ENCODE data around the gene AAR2. TPM values are rescaled to one million over a fixed set of nuclear protein-coding genes. Genes with fewer than 3 reads are reported as not detected.

AAR2 gene
- total RNA-seq, 1 experiment from 2014 or later, result 36.9 TPM

- no peaks in the 10 kb centered on the region for H3K9me3 Mint-ChIP-seq
- Histone ChIP-seq H4K91ac (ENCODE audit: insufficient read length, low read depth, low read length) (no peak overlapping the region), H3K18ac (ENCODE audit: insufficient read length, low read depth, low read length) (no peak overlapping the region), H2AK5ac (ENCODE audit: insufficient read length, low read length) (no peak overlapping the region), H2BK5ac (ENCODE audit: insufficient read length, low read length) (no peak overlapping the region), H2BK12ac (ENCODE audit: insufficient read length, low read depth, low read length) (no peak overlapping the region), H3T11ph (ENCODE audit: low read length) (no peak overlapping the region), H3K4me1 (ENCODE audit: insufficient read depth, low read length) (0 out of 2 replicates have a peak, but pooled peaks cover 3% of the 10 kb centered on the region), H3K9me3 (ENCODE audit: control insufficient read depth, low read depth, low read length) (no peaks in the 10 kb centered on the region), H3K79me1 (ENCODE audit: insufficient read depth, low read depth, low read length, poor library complexity, severe bottlenecking) (no peaks in the 10 kb centered on the region), H3K27ac (ENCODE audit: insufficient read length, low read depth, low read length) (no peak overlapping the region), H3K79me2 (ENCODE audit: insufficient read depth, low read length) (no peaks in the 10 kb centered on the region), H2BK120ac (ENCODE audit: low read depth, low read length, poor library complexity, severe bottlenecking) (no peak overlapping the region), H3K23ac (ENCODE audit: insufficient read length, low read depth, low read length) (no peak overlapping the region), H3K27me3 (ENCODE audit: insufficient read depth, low read length) (no peaks in the 10 kb centered on the region), H2AFZ (ENCODE audit: low read length) (no peak overlapping the region), H3K14ac (ENCODE audit: insufficient read depth, low read length) (no peak overlapping the region), H3K4me2 (ENCODE audit: insufficient read depth, insufficient read length, low read length) (no peak overlapping the region), H3K56ac (ENCODE audit: insufficient read length, low read depth, low read length) (no peak overlapping the region), H3K4ac (ENCODE audit: low read depth, low read length) (no peak overlapping the region), H3K23me2 (ENCODE audit: insufficient read length, low read depth, low read length, poor library complexity, severe bottlenecking) (no peaks in the 10 kb centered on the region), H3K9ac (ENCODE audit: extremely low read depth, insufficient read length, low read length) (no peak overlapping the region), H4K20me1 (ENCODE audit: control insufficient read depth, insufficient read depth, insufficient read length) (no peaks in the 10 kb centered on the region), H2BK20ac (ENCODE audit: low read depth, low read length, poor library complexity, severe bottlenecking) (no peak overlapping the region), H4K5ac (ENCODE audit: insufficient read length, low read depth, low read length) (no peak overlapping the region), H2BK15ac (ENCODE audit: low read depth, low read length) (no peak overlapping the region), H4K8ac (replicated peaks; ENCODE audit: insufficient read length, low read depth, low read length) (no peak overlapping the region)
- no peaks in the 10 kb centered on the region for H3K36me3 Mint-ChIP-seq (ENCODE audit: insufficient read depth in 1 of 3, low read depth in 3 of 3)
- peak overlapping the region; percentile 22 to 62; a peak in 4 of 5 replicates for H3K4me3 Mint-ChIP-seq
- WGBS (ENCODE audit: extremely low coverage, insufficient read length, low lambda C conversion rate), result no CpG with 5 or more reads among the region's 20 CpGs
- peak overlapping the region in 2 of 3 experiments; percentile 67 to 84; a peak in 4 of 7 replicates for H3K27ac Mint-ChIP-seq
- H3K27me3 Mint-ChIP-seq (ENCODE audit: low read depth), result no peaks in the 10 kb centered on the region; the same call in 1 of the 2 replicates
- TF ChIP-seq CTCF (conservative IDR thresholded peaks at IDR 0.05), result no peak
- DNase-seq, result no peak
- peaks cover 12 to 53% of the 10 kb centered on the region in 2 experiments for H3K4me1 Mint-ChIP-seq
Observed at GRCh38 chr20:36270744-36271638, 34.7 kb downstream of the AAR2 start.

Data from H9 (cell line).